K562 (cell line): ENCODE measurements around the gene ACTG2. TPM values are rescaled to one million over a fixed set of nuclear protein-coding genes. Genes with fewer than 3 reads are reported as not detected.
"Not testable (repeated sequence)": the region's sequence is repeated elsewhere in the genome, so short reads cannot be mapped to it uniquely, and the experiment has no call there.

Experiments
- ATAC-seq: fragments of 200-7000 bp; cut with Tn5 transposase; 3 replicates; pipeline ENCODE4 v1.9.1; 2020; ENCODE audit warnings: moderate library complexity
- BruUV-seq: library from RNA; stranded (reverse); fragments of 400-500 nt; replicated peaks from 2 replicates; lab custom pipeline; 2021; lab: Mats Ljungman, UMichigan
- CTCF ChIA-PET: fragments of 300-600 bp; formaldehyde crosslinking; extraction: SDS; loops from one replicate; lab custom pipeline; 2021; ENCODE audit warnings: low intra/inter-chr PET ratio; lab: Yijun Ruan, JAX
- POLR2A ChIA-PET: fragments of 300-600, 350-650 bp; sonication (Branson Sonifier 250); formaldehyde crosslinking; extraction: SDS; loops from one replicate; lab custom pipeline; 2021; ENCODE audit warnings: antibody characterized with exemption, inconsistent platforms; lab: Yijun Ruan, JAX
- DNase-seq, 4 experiments: peaks; one replicate each; pipeline versions ENCODE4 v3.0.0 to v3.0.0-alpha.2; 2011 to 2018; ENCODE audit warnings: low spot score in 3 of 4, mixed read lengths in 3 of 4; ENCODE audit errors: extremely low read depth in 1 of 4
- FAIRE-seq: peaks from 2 replicates; lab custom pipeline; 2011; peaks lifted over from hg19 to GRCh38; lab: Jason Lieb, UNC
- H2AFZ ChIP-seq: 2 replicates; pipeline ENCODE4 v1.6.0; 2011; ENCODE audit warnings: low read depth, low read length, control low read depth, inconsistent platforms
- H3K27ac ChIP-seq: fragments of 200-600 bp; 3 replicates; pipeline ENCODE4 v1.8.0; 2011; ENCODE audit warnings: low read depth, mild to moderate bottlenecking, control low read depth, inconsistent platforms, low read length, moderate library complexity, mixed read lengths; ENCODE audit errors: extremely low read depth
- H3K27me3 ChIP-seq, 2 experiments: fragments of 300-600 bp in 1 of 2; 2 replicates in 1 of 2; 3 replicates in 1 of 2; pipeline versions ENCODE4 v1.6.0 to v1.8.0; 2011; ENCODE audit warnings: inconsistent platforms in 2 of 2, low read length in 2 of 2, mild to moderate bottlenecking in 1 of 2, mixed read lengths in 1 of 2, moderate library complexity in 1 of 2; ENCODE audit not compliant: control insufficient read depth in 2 of 2, insufficient read depth in 2 of 2
- H3K36me3 ChIP-seq: fragments of 300-600 bp; 3 replicates; pipeline ENCODE4 v1.8.0; 2011; ENCODE audit warnings: mild to moderate bottlenecking, low read length, inconsistent platforms; ENCODE audit not compliant: control insufficient read depth, insufficient read depth
- H3K4me1 ChIP-seq, 2 experiments: fragments of 200-600 bp in 1 of 2; replicated peaks in 1 of 2; 2 replicates in 1 of 2; 3 replicates in 1 of 2; pipeline versions ENCODE4 v1.5.1 to v1.8.0; 2011; ENCODE audit warnings: inconsistent platforms in 2 of 2, low read length in 2 of 2, mild to moderate bottlenecking in 1 of 2, mixed read lengths in 1 of 2, moderate library complexity in 1 of 2; ENCODE audit not compliant: control insufficient read depth in 2 of 2, insufficient read depth in 2 of 2
- H3K4me2 ChIP-seq: 2 replicates; pipeline ENCODE4 v1.6.1; 2011; ENCODE audit warnings: low read length, control low read depth, inconsistent platforms, mixed read lengths; ENCODE audit not compliant: insufficient read depth
- H3K4me3 ChIP-seq: fragments of 200-600 bp; sonication (generic), shearing (Covaris generic); 2 replicates; pipeline ENCODE4 v1.5.1; 2016; ENCODE audit warnings: control low read depth, inconsistent platforms
- H3K79me2 ChIP-seq: fragments of 200-600 bp; 3 replicates; pipeline ENCODE4 v1.8.0; 2011; ENCODE audit warnings: low read length, inconsistent platforms; ENCODE audit not compliant: control insufficient read depth, insufficient read depth
- H3K9ac ChIP-seq, 2 experiments: 2 replicates each; pipeline versions ENCODE4 v1.6.0 to v1.6.1; 2011; ENCODE audit warnings: low read depth in 2 of 2, low read length in 2 of 2, control low read depth in 1 of 2, inconsistent platforms in 1 of 2, mild to moderate bottlenecking in 1 of 2, mixed read lengths in 1 of 2; ENCODE audit not compliant: insufficient read depth in 1 of 2
- H3K9me1 ChIP-seq: one replicate; pipeline ENCODE4 v1.6.0; 2011; ENCODE audit warnings: inconsistent platforms, mild to moderate bottlenecking, low read length, moderate library complexity; ENCODE audit not compliant: control insufficient read depth, insufficient read depth
- H3K9me3 ChIP-seq: replicated peaks from 2 replicates; pipeline ENCODE4 v1.5.1; 2011; ENCODE audit warnings: low read depth, low read length, inconsistent platforms; ENCODE audit not compliant: control insufficient read depth, insufficient read depth
- H4K20me1 ChIP-seq: replicated peaks from 2 replicates; pipeline ENCODE4 v1.6.1; 2011; ENCODE audit warnings: low read length, inconsistent platforms, mixed read lengths; ENCODE audit not compliant: control insufficient read depth, insufficient read depth
- DPF2 ChIP-seq: fragments of 450-650 bp; IDR thresholded peaks from 2 replicates; pipeline ENCODE4 v1.6.1; 2016
- PRDM10 ChIP-seq: fragments of 450-650 bp; IDR thresholded peaks from 2 replicates; pipeline ENCODE4 v1.6.1; 2018; ENCODE audit not compliant: partially characterized antibody
- RBM34 ChIP-seq: fragments of 200-400 bp; formaldehyde crosslinking; IDR thresholded peaks from 2 replicates; pipeline ENCODE4 v1.6.1; 2018; ENCODE audit warnings: low read length, borderline replicate concordance; ENCODE audit not compliant: insufficient read depth
- RREB1 ChIP-seq: fragments of 250-450 bp; sonication (Bioruptor Pico); IDR thresholded peaks from 2 replicates; pipeline ENCODE4 v1.4.0; 2020
- SAFB ChIP-seq: fragments of 200-400 bp; formaldehyde crosslinking; IDR thresholded peaks from 2 replicates; pipeline ENCODE4 v1.6.1; 2017; ENCODE audit warnings: low read depth, low read length, borderline replicate concordance
- SMAD1 ChIP-seq: fragments of 150-350 bp; IDR thresholded peaks from 2 replicates; pipeline ENCODE4 v1.6.1; 2014; ENCODE audit warnings: low read length, low read depth; ENCODE audit not compliant: partially characterized antibody
- WGBS: fragments of 100-300 bp; shearing (Covaris generic); methylation state at CpG from one replicate; pipeline ENCODE4 v1.1.6; 2016; ENCODE audit warnings: low coverage, mixed read lengths; ENCODE audit not compliant: insufficient coverage; ENCODE audit errors: missing lambda C conversion rate; 5-methylcytosine and 5-hydroxymethylcytosine counted together
- in situ Hi-C: fragments of 300-500 bp; cut with MboI; formaldehyde crosslinking; loops from 4 replicates; pipeline ENCODE4 v1.15.0; 2018; ENCODE audit warnings: inconsistent platforms, mixed read lengths
- intact Hi-C: fragments of 100-400 bp; cut with micrococcal nuclease; formaldehyde crosslinking; loops from 2 replicates; pipeline ENCODE4 v1.14.2; 2022
- polyA plus RNA-seq, 8 experiments: library from polyadenylated mRNA; depleted of rRNA in 4 of 8; stranded (reverse) in 5 of 8; unstranded in 3 of 8; fragments of >200 nt; fragmentation: Nextera tagmentation in 2 of 8; fragmentation: Illumina TruSeq in 1 of 8; extraction: Ambion mirVana in 2 of 8; extraction: Trizol in 1 of 8; gene quantifications; 2 replicates each; pipeline versions ENCODE4 v1.2.1 to v1.2.3, GENCODE V29; 2011 to 2014; ENCODE audit warnings: inconsistent platforms in 1 of 8, missing spikeins in 1 of 8
- total RNA-seq, 7 experiments: library from RNA; depleted of rRNA in 6 of 7; stranded (reverse); fragments of >200 nt in 6 of 7; fragmentation: Illumina TruSeq in 2 of 7; extraction: Trizol in 2 of 7; gene quantifications; 2 replicates each; pipeline versions ENCODE4 v1.2.1 to v1.2.3, GENCODE V29; 2011 to 2021; ENCODE audit warnings: low replicate concordance in 1 of 7

The ACTG2 gene
- total and polyA plus RNA-seq, 9 of the 15 experiments (the other 6 are each of a cell fraction or from before 2014, with no cell fraction given): 0.06 to 0.60 TPM; not detected in 7

- TF ChIP-seq RREB1 (CRISPR knock-in tag): no peak
- no peak for TF ChIP-seq SMAD1
- no peak for TF ChIP-seq PRDM10
- TF ChIP-seq SAFB: no peak
- no peak for TF ChIP-seq RBM34
- TF ChIP-seq DPF2: no peak
Observed at GRCh38 chr2:73903313-73903712, 10.5 kb downstream of the ACTG2 start (continued).

GRCh38 chr2:73903949-73904613 lies 11.3 kb downstream of the ACTG2 start:
- POLR2A ChIA-PET: interaction anchor here (1.0 kb wide), 1 partner anchor 627 kb away, joined by 3 read pairs; no protein-coding TSS in a partner anchor
- H3K9me3 ChIP-seq, H4K20me1 ChIP-seq, H3K4me2 ChIP-seq, FAIRE-seq, intact Hi-C loops, H2AFZ ChIP-seq, BruUV-seq, CTCF ChIA-PET, H3K27ac ChIP-seq, H3K27me3 ChIP-seq, ATAC-seq, H3K4me3 ChIP-seq, H3K36me3 ChIP-seq, DNase-seq, H3K9me1 ChIP-seq, H3K79me2 ChIP-seq, in situ Hi-C loops, H3K4me1 ChIP-seq, H3K9ac ChIP-seq: not testable (repeated sequence)
- 54% methylated on average over 4 of the region's 5 CpGs for WGBS
